ENCODE measurements around the gene RAC2.
"Not testable (repeated sequence)": the region's sequence is repeated elsewhere in the genome, so short reads cannot be mapped to it uniquely, and the experiment has no call there.

RAC2 gene

DNA sequence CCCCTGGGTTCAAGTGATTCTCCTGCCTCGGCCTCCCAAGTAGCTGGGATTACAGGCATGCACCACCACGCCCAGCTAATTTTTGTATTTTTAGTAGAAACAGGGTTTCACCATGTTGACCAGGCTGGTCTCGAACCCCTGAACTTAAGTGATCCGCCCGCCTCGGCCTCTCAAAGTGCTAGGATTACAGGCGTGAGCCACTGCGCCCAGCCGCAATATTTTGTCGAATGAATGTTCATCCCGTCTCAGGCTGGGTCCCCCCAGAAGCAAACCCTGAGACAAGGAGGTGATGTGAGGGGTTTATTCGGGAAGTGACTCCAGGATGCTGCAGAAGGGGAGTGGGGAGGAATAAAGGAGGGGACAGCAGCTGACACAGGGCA is 10.7 kb downstream of the RAC2 start:
- DNase-seq, result not testable (repeated sequence)

- DNase-seq, result no peak
These were observed 11.7 kb downstream of the RAC2 start for GRCh38 chr22:37232140-37232998.

DNA sequence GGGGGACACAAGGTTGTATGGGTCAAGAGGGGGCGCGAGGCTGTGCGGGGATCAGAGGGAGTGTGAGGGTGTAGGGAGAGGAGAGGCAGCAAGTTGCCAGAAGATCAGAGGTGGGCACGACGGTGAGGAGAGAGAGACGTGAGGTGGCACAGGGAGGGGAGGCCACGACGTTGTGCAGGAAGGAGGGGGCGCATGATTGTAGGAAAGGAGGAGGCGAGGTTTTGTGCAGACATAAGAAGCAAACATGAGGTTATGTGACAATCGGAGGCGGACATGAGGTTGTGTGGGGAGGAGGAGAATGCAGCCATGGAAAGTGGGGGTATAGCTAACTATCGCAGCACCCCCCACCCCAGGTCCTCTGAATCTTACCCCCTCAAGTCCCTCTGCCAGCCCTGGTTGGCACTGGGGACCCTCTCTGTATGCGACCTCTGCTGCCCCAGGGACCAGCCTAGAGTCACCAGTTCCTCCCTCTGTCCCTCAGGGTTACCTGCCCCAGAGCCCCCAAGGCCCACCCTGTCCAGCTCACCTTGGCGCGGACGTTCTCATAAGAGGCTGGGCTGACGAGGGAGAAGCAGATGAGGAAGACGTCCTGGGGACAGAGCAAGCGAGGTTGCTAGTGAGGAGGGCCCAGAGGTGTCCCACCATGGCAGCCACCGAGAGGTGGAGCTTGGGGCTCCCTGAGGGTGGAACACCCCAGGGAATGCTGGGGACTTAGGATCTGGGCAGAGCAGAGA is 12.5 kb downstream of the RAC2 start:
- peak; percentile 67 to 76 for DNase-seq

DNA sequence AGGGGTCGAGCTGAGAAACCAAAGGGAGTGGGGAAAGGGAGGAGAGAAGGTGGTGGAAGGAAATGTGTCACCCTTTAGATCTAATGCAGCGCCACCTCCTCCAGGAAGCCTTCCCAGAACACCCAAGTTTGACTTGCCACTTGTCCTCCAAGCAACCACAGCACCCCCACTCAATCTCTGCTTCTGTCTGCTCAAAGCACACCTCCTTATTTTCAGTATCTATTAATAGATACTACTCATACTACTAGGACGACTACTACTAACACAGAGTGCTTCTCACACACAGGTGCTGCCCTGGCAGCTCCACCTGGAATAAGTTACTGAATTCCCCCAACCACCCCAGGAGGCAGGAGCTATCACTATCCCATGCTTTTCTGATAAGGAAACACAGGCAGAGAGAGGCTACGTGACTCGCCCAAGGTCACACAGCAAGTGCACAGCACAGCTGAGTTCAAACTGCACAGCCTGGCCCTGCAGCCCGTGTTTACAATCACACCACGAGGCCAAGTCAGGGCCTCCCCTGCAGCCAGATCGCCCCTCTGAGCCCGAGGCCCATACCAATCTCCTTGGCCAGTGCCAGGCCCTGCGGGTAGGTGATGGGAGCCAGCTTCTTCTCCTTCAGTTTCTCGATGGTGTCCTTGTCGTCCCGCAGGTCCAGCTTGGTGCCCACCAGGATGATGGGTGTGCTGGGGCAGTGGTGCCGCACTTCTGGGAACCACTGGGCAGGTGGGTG is 13.2 kb downstream of the RAC2 start:
- DNase-seq, result peak; percentile 71 to 72

DNA sequence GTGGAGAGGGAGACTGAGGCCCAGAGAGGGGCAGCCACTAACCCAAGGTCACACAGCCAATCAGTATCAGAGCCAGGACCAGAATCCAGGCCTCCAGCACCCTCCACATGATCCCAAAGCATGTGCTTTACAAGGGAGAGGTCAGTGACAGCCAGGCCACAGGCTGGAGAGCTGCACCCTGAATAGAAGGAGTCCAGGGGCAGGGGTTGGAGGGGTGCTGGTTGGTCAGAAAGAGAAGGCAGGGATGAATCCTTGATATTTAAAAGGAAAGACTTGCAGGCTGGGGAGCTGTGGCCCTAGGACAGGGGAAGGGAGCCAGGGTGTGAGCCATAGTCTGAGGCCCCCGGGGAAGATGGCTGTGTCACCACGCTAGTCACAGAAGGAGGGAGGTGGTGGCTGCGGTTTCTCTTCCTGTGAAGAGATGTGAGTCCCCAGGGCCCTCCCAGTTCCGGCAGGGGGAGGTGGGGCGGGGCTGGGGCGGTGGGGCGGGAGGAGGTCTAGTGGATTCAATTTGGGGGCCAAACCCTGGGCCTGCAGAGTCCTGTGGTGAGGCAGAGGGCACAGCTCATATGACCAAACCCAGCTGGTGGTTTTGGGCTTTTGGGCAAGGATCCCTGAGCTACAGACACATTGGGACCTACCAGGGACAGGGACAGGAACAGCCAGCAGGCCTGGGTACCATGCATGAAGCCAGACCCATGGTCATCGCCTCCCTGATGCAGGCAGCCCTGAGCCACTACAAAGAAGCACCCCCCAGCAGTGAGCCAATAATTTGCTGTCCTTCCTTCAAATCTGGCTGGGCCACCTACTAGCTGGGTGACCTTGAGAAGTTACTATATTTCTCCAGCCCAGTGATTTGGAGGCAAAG is 14.0 kb downstream of the RAC2 start:
- DNase-seq, result peak; percentile 90 to 93

DNA sequence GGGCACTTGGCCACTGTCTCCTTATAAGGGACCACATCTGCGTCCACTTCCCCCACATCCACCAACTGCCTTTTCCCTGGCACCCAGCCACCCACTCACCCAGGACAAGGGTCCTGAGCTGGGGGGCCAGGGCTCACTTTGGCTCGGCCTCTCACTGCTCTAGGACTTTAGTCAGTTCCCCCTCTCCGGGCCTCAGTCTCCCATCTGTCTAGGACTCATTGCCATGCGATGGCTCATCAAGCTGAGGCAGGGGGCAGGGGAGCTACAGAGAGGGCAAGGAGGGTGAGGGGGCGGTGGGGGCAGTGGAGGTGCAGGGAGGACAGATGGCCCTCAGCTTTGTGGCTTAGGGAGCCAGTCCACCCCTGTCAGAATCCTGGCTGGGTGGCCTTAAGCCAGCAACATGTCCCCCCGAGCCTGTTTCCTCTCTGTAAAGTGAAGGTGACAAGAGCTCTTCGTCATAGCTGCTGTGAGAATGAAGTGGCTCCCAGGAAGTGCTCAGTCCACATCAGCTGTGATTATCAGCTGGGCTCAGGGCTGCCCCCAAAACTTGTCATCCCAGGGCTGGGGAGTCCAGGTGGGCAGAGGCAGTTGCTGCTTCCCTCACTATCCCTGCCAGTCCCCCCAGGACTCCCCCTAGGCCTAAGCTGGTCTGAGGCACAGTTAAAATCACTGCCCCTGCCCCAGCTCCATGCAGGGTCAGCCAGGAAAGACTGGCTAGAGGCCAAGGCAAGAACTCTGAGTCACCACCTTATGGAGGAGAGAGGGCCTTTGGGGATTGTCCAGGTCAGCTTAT is 14.9 kb downstream of the RAC2 start:
- no peak for DNase-seq

- DNase-seq, result peak; percentile 62 to 72
These were observed 15.7 kb downstream of the RAC2 start for GRCh38 chr22:37228106-37229011.

DNA sequence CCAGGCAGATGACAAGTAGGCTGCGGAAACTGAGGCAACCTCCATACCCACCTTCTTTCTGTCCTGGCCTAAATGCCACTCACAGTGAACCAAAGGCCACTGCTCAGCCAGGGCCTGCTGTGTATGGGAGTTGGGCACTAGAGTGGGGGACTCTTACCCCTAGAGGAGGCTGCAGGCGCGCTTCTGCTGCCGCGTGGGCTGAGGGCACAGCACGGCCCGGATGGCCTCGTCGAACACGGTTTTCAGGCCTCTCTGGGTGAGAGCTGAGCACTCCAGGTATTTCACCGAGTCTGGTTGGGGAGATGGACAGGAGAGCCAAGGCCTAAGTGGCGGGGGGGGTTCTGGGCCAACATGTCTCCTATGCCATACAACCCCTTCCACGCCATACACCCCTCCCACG is 17.6 kb downstream of the RAC2 start:
- DNase-seq, result no peak

DNA sequence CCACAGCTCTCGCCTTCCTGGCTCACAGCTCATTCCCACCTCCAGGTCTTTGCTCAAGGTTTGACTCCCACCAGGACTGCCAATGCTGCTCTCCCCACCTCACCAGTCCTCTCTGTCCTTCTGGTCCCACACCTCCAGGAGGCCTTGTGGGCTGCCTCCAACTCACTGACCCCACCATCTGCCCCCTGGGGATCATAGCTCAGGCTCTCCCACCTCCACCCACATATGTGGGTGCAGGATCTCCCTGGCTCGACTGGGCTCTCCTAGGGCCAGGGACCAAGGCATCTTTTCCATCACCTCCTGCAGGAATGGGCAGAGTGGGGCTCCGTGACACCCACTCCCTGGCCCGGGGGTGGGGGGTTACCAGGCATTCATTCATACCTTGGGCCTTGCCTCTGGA is 18.0 kb downstream of the RAC2 start:
- no peak for DNase-seq

- no peak for DNase-seq
These were observed 18.6 kb downstream of the RAC2 start for GRCh38 chr22:37225481-37225880.

GRCh38 chr22:37224757-37225420 is 19.2 kb downstream of the RAC2 start:
- DNase-seq, result no peak

GRCh38 chr22:37223965-37224551 is 20.0 kb downstream of the RAC2 start:
- no peak for DNase-seq

DNA sequence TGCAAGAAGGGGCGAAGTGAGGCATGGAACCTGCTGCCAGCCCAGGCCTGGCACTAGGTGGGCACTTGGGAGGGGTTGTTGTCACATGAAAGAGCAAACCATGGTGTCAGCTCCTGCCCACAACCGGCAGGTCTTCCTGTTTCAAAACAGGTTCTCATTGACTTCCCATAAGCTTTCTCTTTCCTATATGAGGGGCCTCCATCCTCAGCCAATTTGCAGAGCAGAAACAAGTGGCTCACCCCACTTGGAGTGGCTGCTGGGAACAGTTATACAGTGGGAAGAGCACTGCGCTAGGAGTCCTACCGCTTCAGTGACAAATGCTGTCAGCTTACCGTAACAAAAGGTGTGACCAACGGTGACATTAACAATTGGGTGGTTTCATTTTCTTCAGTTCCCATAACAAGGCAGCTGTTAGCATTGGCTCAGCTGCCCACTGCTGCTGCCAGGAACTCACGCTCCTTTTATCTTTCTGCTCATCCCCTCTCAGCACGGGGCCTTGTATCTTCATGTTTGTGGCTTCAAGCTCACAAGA is 21.6 kb downstream of the RAC2 start:
- DNase-seq, result peak in 1 of 2 donors; percentile 38

- no peak for DNase-seq
These were observed 22.4 kb downstream of the RAC2 start for GRCh38 chr22:37221424-37222333.

DNA sequence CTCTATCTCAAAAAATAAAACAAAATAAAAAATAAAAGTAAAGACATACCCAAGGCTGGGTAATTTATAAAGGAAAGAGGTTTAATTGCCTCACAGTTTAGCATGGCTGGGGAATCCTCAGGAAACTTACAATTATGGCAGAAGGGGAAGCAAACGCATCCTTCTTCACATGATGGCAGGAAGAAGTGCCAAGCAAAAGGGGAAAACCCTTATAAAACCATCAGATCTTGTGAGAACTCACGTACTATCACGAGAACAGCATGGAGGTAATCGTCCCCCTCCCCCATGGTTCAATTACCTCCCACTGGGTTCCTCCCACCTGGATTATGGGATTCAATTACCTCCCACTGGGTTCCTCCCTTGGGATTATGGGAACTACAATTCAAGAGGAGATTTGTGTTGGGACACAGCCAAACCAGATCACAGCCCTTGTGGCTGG is 23.5 kb downstream of the RAC2 start:
- no peak for DNase-seq

- no peak for DNase-seq
These were observed 24.5 kb downstream of the RAC2 start for GRCh38 chr22:37219533-37219932.

DNA sequence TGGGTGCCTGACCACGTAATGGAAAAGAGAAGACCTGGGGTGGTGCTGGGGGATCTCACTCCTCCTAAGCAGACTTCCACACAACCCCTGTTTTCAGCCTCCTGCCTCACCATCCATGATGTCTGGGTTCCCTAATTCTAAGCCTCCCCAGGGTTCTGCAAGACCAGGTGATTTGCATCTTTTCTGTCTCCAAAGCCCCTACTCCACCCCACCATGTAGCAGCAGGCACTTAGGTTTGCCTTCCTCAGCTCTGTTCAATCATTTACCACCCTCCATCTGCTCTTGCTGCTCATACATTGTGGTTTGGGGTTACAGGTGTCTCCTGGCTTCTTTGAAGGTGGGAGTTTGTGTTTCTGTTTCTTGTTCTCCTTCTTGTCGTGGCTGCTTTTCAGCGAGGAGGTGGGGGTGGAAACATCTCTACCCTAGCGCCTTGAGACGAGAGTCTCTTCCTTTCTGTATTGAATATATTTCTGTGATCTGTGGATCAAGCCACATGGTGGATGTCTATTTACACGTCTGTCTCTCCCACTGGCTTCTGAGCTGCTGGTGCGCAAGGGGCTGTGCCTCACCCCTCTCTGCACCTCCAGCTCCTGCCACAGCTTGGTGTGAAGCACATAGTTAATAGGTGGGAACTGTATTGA is 25.2 kb downstream of the RAC2 start:
- peak; percentile 72 to 76 for DNase-seq

DNA sequence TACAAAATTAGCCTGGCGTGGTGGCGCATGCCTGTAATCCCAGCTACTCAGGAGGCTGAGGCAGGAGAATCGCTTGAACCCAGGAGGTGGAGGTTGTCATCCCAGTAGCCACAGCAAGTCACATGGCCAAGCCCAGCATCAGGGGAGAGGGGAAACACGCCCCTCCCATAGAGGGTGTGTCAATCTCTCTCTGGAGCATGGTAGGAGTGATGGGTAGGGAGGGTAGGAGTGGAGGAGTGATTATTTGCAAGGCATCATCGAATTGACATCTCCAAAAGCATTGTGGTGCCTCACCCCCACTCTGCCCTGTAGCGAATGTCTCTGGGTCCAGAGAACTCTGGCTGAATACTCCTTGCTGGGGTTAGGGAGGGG is 25.7 kb downstream of the RAC2 start:
- DNase-seq, result no peak

All from activated CD4-positive, alpha-beta T cell treated with anti-CD3 and anti-CD28 coated beads for 4 hours (primary cell).